Naive thymus-derived CD4-positive, alpha-beta T cell (primary cell): ENCODE data around the gene KLK7. TPM values are rescaled to one million over a fixed set of nuclear protein-coding genes. Genes with fewer than 3 reads are reported as not detected.

ENCODE experiments used
- ATAC-seq: fragments of 150-1000 bp; cut with Tn5 transposase; 2 replicates; pipeline ENCODE4 v1.10.0; 2021; ENCODE audit warnings: mild to moderate bottlenecking, moderate library complexity
- CTCF ChIA-PET: fragments of 350-600 bp; sonication (Branson Sonifier 250); formaldehyde crosslinking; loops from one replicate; lab custom pipeline; 2021; ENCODE audit warnings: antibody characterized with exemption; lab: Charles Lee
- POLR2A ChIA-PET: fragments of 350-600 bp; sonication (Branson Sonifier 250); formaldehyde crosslinking; loops from one replicate; lab custom pipeline; 2021; ENCODE audit warnings: antibody characterized with exemption, inconsistent platforms; lab: Charles Lee
- DNase-seq, 9 donors: peaks; one replicate each; pipeline versions ENCODE4 v3.0.0 to v3.0.0-alpha.2; 2020 to 2022; ENCODE audit warnings: mixed read lengths in 1 of 9
- H3K27ac ChIP-seq: one replicate; pipeline ENCODE4 v1.7.0; 2013; ENCODE audit warnings: mild to moderate bottlenecking, low read depth, low read length, moderate library complexity
- H3K27me3 ChIP-seq, 2 donors: one replicate each; pipeline ENCODE4 v1.7.0; 2013; ENCODE audit warnings: low read length in 2 of 2, mild to moderate bottlenecking in 2 of 2, moderate library complexity in 2 of 2; ENCODE audit not compliant: control insufficient read depth in 2 of 2, insufficient read depth in 2 of 2
- H3K36me3 ChIP-seq, 3 experiments: 1 replicate in 2 of 3; 2 replicates in 1 of 3; pipeline ENCODE4 v1.7.0; 2013; ENCODE audit warnings: low read length in 3 of 3, mild to moderate bottlenecking in 3 of 3, moderate library complexity in 1 of 3; ENCODE audit not compliant: insufficient read depth in 3 of 3, control insufficient read depth in 2 of 3
- H3K4me1 ChIP-seq, 2 donors: one replicate each; pipeline ENCODE4 v1.7.0; 2013; ENCODE audit warnings: low read length in 2 of 2, mild to moderate bottlenecking in 2 of 2, moderate library complexity in 1 of 2; ENCODE audit not compliant: control insufficient read depth in 2 of 2, insufficient read depth in 2 of 2
- H3K4me3 ChIP-seq: 2 replicates; pipeline ENCODE4 v1.7.0; 2013; ENCODE audit warnings: mild to moderate bottlenecking, low read length
- H3K9me3 ChIP-seq, 3 experiments: 1 replicate in 2 of 3; 2 replicates in 1 of 3; pipeline ENCODE4 v1.7.0; 2013; ENCODE audit warnings: low read length in 3 of 3; ENCODE audit not compliant: control insufficient read depth in 2 of 3
- H3K27ac Mint-ChIP-seq, 9 donors: one replicate each; pipeline ENCODE4 v1.8.0; 2020 to 2022; ENCODE audit warnings: mixed read lengths in 9 of 9, mild to moderate bottlenecking in 8 of 9, moderate library complexity in 5 of 9, inconsistent platforms in 2 of 9
- H3K27me3 Mint-ChIP-seq, 5 donors: one replicate each; pipeline ENCODE4 v1.8.0; 2021 to 2022; ENCODE audit warnings: mixed read lengths in 5 of 5, mild to moderate bottlenecking in 1 of 5
- H3K36me3 Mint-ChIP-seq, 5 donors: one replicate each; pipeline ENCODE4 v1.8.0; 2020 to 2022; ENCODE audit warnings: mixed read lengths in 5 of 5, mild to moderate bottlenecking in 3 of 5, inconsistent platforms in 1 of 5
- H3K4me1 Mint-ChIP-seq, 7 donors: one replicate each; pipeline ENCODE4 v1.8.0; 2020 to 2022; ENCODE audit warnings: mixed read lengths in 7 of 7, mild to moderate bottlenecking in 3 of 7, inconsistent platforms in 1 of 7
- H3K4me3 Mint-ChIP-seq, 10 donors: one replicate each; pipeline ENCODE4 v1.8.0; 2020 to 2022; ENCODE audit warnings: mild to moderate bottlenecking in 10 of 10, mixed read lengths in 10 of 10, moderate library complexity in 6 of 10, inconsistent platforms in 2 of 10
- H3K9me3 Mint-ChIP-seq, 11 donors: one replicate each; pipeline ENCODE4 v1.8.0; 2020 to 2022; ENCODE audit warnings: mixed read lengths in 11 of 11, mild to moderate bottlenecking in 4 of 11, inconsistent platforms in 1 of 11, moderate library complexity in 1 of 11
- intact Hi-C, 2 donors: fragments of 100-400 bp; cut with micrococcal nuclease; formaldehyde crosslinking; loops; one replicate each; pipeline ENCODE4 v1.15.1; 2023
- polyA plus RNA-seq, 2 donors: library from polyadenylated mRNA; unstranded; fragments of 300-500 nt; fragmentation: Illumina TruSeq; gene quantifications; one replicate each; pipeline ENCODE4 v1.2.3, GENCODE V29; 2021
- total RNA-seq, 6 experiments: library from RNA in 5 of 6; stranded (reverse) in 5 of 6; gene quantifications; 1 replicate in 5 of 6; 2 replicates in 1 of 6; pipeline ENCODE4 v1.2.3 and lab custom pipeline; 2021 to 2026

KLK7 gene
- total and polyA plus RNA-seq, 7 experiments from 2014 or later = not detected

DNA sequence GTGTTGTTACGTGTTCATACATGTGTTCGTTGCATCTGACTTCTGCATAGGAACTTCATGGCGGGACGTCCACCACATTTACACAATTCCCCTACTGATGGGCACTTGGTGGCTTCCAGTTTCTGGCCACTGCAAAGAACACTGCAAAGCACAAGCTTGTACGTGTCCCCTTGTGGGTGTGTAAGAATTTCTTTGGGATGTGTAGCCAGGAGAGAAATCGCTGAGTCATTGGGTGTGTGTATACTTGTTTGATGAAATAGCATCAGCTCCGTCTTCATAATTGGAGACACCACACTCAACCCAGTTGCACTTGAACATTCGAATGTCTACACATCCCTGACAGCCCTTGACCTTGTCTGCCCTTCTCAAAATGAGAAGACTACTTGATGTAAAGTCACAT is 50.1 kb downstream of the KLK7 start:
- peaks cover 0 to 11% (median 5%) of the 10 kb centered on the region in 7 donors for H3K4me1 Mint-ChIP-seq
- no peak overlapping the region for H3K4me3 Mint-ChIP-seq
- H3K4me3 ChIP-seq = no peak overlapping the region
- H3K36me3 ChIP-seq = no peaks in the 10 kb centered on the region
- H3K4me1 ChIP-seq = no peaks in the 10 kb centered on the region
- no peaks in the 10 kb centered on the region for H3K27me3 ChIP-seq
- H3K9me3 ChIP-seq = no peaks in the 10 kb centered on the region
- intact Hi-C loops = no loop called here
- peaks cover 16 to 61% (median 43%) of the 10 kb centered on the region in 5 donors for H3K27me3 Mint-ChIP-seq
- no peak overlapping the region for H3K27ac ChIP-seq
- ChIA-PET CTCF (no interaction called here), POLR2A (no interaction called here)
- DNase-seq (no peak), ATAC-seq (no peak)
- no peaks in the 10 kb centered on the region for H3K36me3 Mint-ChIP-seq
- no peak overlapping the region for H3K27ac Mint-ChIP-seq
- no peaks in the 10 kb centered on the region for H3K9me3 Mint-ChIP-seq

DNA sequence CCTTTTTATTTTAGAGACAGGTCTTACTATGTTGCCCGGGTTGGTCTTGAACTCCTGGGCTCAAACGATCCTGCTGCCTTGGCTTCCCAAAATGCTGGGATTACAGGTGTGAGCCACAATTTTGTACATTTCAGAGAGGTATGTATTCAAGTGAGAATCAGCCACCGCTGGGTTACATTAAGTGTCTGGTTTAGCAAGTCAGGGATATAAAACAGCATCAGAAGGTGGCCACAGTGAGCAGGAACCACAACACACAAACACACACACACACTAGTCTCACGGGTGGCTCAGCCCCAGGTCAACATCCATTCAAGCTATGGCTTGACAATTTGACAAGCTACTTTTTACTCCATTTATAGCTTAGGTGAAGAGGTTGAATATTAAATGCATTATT is 51.0 kb downstream of the KLK7 start:
- Histone ChIP-seq H3K4me1 (no peaks in the 10 kb centered on the region), H3K4me3 (no peak overlapping the region), H3K9me3 (no peaks in the 10 kb centered on the region), H3K27ac (no peak overlapping the region), H3K27me3 (no peaks in the 10 kb centered on the region), H3K36me3 (no peaks in the 10 kb centered on the region)
- CTCF ChIA-PET = no interaction called here
- H3K9me3 Mint-ChIP-seq = no peaks in the 10 kb centered on the region
- peaks cover 16 to 64% (median 53%) of the 10 kb centered on the region in 5 donors for H3K27me3 Mint-ChIP-seq
- no peak for DNase-seq
- no peak overlapping the region for H3K27ac Mint-ChIP-seq
- H3K4me1 Mint-ChIP-seq = peaks cover 0 to 11% (median 5%) of the 10 kb centered on the region in 7 donors
- ATAC-seq = no peak
- no peaks in the 10 kb centered on the region for H3K36me3 Mint-ChIP-seq
- POLR2A ChIA-PET = no interaction called here
- intact Hi-C loops = no loop called here
- H3K4me3 Mint-ChIP-seq = no peak overlapping the region

GRCh38 chr19:50932018-50932689 is 51.6 kb downstream of the KLK7 start:
- H3K27ac ChIP-seq = no peak overlapping the region
- H3K27ac Mint-ChIP-seq = no peak overlapping the region
- intact Hi-C loops = no loop called here
- H3K9me3 Mint-ChIP-seq = no peaks in the 10 kb centered on the region
- peaks cover 16 to 68% (median 58%) of the 10 kb centered on the region in 5 donors for H3K27me3 Mint-ChIP-seq
- ATAC-seq = no peak
- H3K27me3 ChIP-seq = no peaks in the 10 kb centered on the region
- H3K36me3 ChIP-seq = no peaks in the 10 kb centered on the region
- no peak overlapping the region for H3K4me3 ChIP-seq
- no peaks in the 10 kb centered on the region for H3K9me3 ChIP-seq
- H3K36me3 Mint-ChIP-seq = no peaks in the 10 kb centered on the region
- DNase-seq = no peak
- peaks cover 0 to 11% (median 5%) of the 10 kb centered on the region in 7 donors for H3K4me1 Mint-ChIP-seq
- no peak overlapping the region for H3K4me3 Mint-ChIP-seq
- ChIA-PET POLR2A (no interaction called here), CTCF (no interaction called here)
- no peaks in the 10 kb centered on the region for H3K4me1 ChIP-seq

DNA sequence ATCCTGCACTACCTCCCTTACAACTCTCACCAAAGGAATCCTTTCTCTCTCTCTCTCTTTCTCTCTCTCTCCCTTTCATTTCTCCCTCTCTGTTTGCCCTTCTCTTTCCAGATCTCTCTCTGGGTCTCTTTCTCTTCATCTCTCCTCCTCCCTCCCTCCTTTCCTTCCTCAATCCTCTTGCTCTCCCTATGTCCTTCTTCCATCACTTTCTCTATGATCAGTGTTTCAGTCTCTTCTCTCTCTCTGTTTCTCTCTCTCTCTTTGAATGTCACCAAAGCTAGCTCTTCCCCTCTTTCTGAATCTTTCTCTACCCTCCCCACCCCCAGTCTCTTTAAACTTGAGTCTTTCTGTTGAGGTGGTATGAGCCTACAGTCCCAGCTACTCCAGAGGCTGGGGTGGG is 52.7 kb downstream of the KLK7 start:
- no peaks in the 10 kb centered on the region for H3K4me1 ChIP-seq
- no peak for ATAC-seq
- Mint-ChIP-seq H3K9me3 (no peaks in the 10 kb centered on the region), H3K36me3 (no peaks in the 10 kb centered on the region), H3K4me3 (no peak overlapping the region), H3K27me3 (peaks cover 16 to 62% (median 59%) of the 10 kb centered on the region in 5 donors), H3K27ac (no peak overlapping the region), H3K4me1 (peaks cover 0 to 11% (median 5%) of the 10 kb centered on the region in 7 donors)
- ChIA-PET POLR2A (no interaction called here), CTCF (no interaction called here)
- no peak for DNase-seq
- no peaks in the 10 kb centered on the region for H3K36me3 ChIP-seq
- no peaks in the 10 kb centered on the region for H3K9me3 ChIP-seq
- intact Hi-C loops = loop anchor here in 1 of 2 donors (2.0 kb wide), 1 partner anchor 166 kb away; no protein-coding TSS in a partner anchor
- H3K27ac ChIP-seq = no peak overlapping the region
- no peaks in the 10 kb centered on the region for H3K27me3 ChIP-seq
- no peak overlapping the region for H3K4me3 ChIP-seq

GRCh38 chr19:50928831-50929230 is 54.9 kb downstream of the KLK7 start:
- no peaks in the 10 kb centered on the region for H3K27me3 ChIP-seq
- peaks cover 20 to 63% (median 53%) of the 10 kb centered on the region in 5 donors for H3K27me3 Mint-ChIP-seq
- CTCF ChIA-PET = no interaction called here
- intact Hi-C loops = loop anchor here (10.0 kb wide), 2 partner anchors 124 to 204 kb away; partner anchors contain the start of gene CLEC11A (in 1 of the 2)
- DNase-seq (no peak), ATAC-seq (no peak)
- no peak overlapping the region for H3K4me3 ChIP-seq
- H3K9me3 Mint-ChIP-seq = no peaks in the 10 kb centered on the region
- H3K4me1 ChIP-seq = no peaks in the 10 kb centered on the region
- H3K27ac Mint-ChIP-seq = no peak overlapping the region
- H3K27ac ChIP-seq = no peak overlapping the region
- peaks cover 0 to 11% (median 5%) of the 10 kb centered on the region in 7 donors for H3K4me1 Mint-ChIP-seq
- POLR2A ChIA-PET = no interaction called here
- no peak overlapping the region for H3K4me3 Mint-ChIP-seq
- H3K9me3 ChIP-seq = no peaks in the 10 kb centered on the region
- no peaks in the 10 kb centered on the region for H3K36me3 ChIP-seq
- H3K36me3 Mint-ChIP-seq = no peaks in the 10 kb centered on the region

Other genes with a start within 250 kb of the KLK7 start
- not detected for gene GPR32, start 213.5 kb downstream of the KLK7 start, total RNA-seq
- not detected for gene GPR32, start 213.5 kb downstream of the KLK7 start, polyA plus RNA-seq
- gene ACP4, start 193.5 kb downstream of the KLK7 start, total RNA-seq = not detected
- gene ACP4, start 193.5 kb downstream of the KLK7 start, polyA plus RNA-seq = not detected
- gene KLK1, start 160.1 kb downstream of the KLK7 start, total RNA-seq = 1 to 10 TPM in 1 of 5 experiments, not detected in 4; 1.3 TPM
- not detected for gene KLK1, start 160.1 kb downstream of the KLK7 start, polyA plus RNA-seq
- gene KLK15, start 150.3 kb downstream of the KLK7 start, total RNA-seq = not detected
- not detected for gene KLK15, start 150.3 kb downstream of the KLK7 start, polyA plus RNA-seq
- not detected for gene KLK3, start 129.0 kb downstream of the KLK7 start, total RNA-seq
- gene KLK3, start 129.0 kb downstream of the KLK7 start, polyA plus RNA-seq = not detected
- gene KLK2, start 110.5 kb downstream of the KLK7 start, total RNA-seq = not detected
- gene KLK2, start 110.5 kb downstream of the KLK7 start, polyA plus RNA-seq = not detected
- gene KLK4, start 72.5 kb downstream of the KLK7 start, total RNA-seq = not detected
- not detected for gene KLK4, start 72.5 kb downstream of the KLK7 start, polyA plus RNA-seq
- not detected for gene KLK5, start 30.9 kb downstream of the KLK7 start, total RNA-seq
- gene KLK5, start 30.9 kb downstream of the KLK7 start, polyA plus RNA-seq = not detected
- gene KLK6, start 14.3 kb downstream of the KLK7 start, total RNA-seq = not detected
- gene KLK6, start 14.3 kb downstream of the KLK7 start, polyA plus RNA-seq = not detected
- gene KLK8, start 17.7 kb upstream of the KLK7 start, total RNA-seq = not detected
- gene KLK8, start 17.7 kb upstream of the KLK7 start, polyA plus RNA-seq = not detected
- not detected for gene KLK10, start 35.8 kb upstream of the KLK7 start, total RNA-seq
- gene KLK10, start 35.8 kb upstream of the KLK7 start, polyA plus RNA-seq = not detected
- gene KLK11, start 42.7 kb upstream of the KLK7 start, total RNA-seq = not detected
- gene KLK11, start 42.7 kb upstream of the KLK7 start, polyA plus RNA-seq = not detected
- gene KLK12, start 51.1 kb upstream of the KLK7 start, total RNA-seq = not detected
- not detected for gene KLK12, start 51.1 kb upstream of the KLK7 start, polyA plus RNA-seq
- gene KLK13, start 81.2 kb upstream of the KLK7 start, total RNA-seq = not detected
- not detected for gene KLK13, start 81.2 kb upstream of the KLK7 start, polyA plus RNA-seq
- gene KLK14, start 99.0 kb upstream of the KLK7 start, total RNA-seq = under 1 TPM; 0.34 to 0.92 (median 0.66) TPM
- not detected for gene KLK14, start 99.0 kb upstream of the KLK7 start, polyA plus RNA-seq
- 10 to 100 TPM in 3 of 5 experiments, 1 to 10 TPM in 2; 3.3 to 11.8 (median 10.5) TPM for gene CTU1, start 124.5 kb upstream of the KLK7 start, total RNA-seq
- gene CTU1, start 124.5 kb upstream of the KLK7 start, polyA plus RNA-seq = 1 to 10 TPM; 3.0 to 6.3 TPM
- 10 to 100 TPM in 1 of 5 experiments, 1 to 10 TPM in 3, under 1 TPM in 1; 0.34 to 26.8 (median 2.2) TPM for gene SIGLEC9, start 141.0 kb upstream of the KLK7 start, total RNA-seq
- gene SIGLEC9, start 141.0 kb upstream of the KLK7 start, polyA plus RNA-seq = under 1 TPM; 0.46 to 0.69 TPM
- gene SIGLEC7, start 158.4 kb upstream of the KLK7 start, total RNA-seq = 10 to 100 TPM in 1 of 5 experiments, under 1 TPM in 3, not detected in 1; 0.67 to 10.3 (median 0.83) TPM
- gene SIGLEC7, start 158.4 kb upstream of the KLK7 start, polyA plus RNA-seq = under 1 TPM in 1 of 2 donors, not detected in 1; 0.25 TPM
- 10 to 100 TPM in 2 of 5 experiments, 1 to 10 TPM in 1, under 1 TPM in 2; 0.51 to 59.2 (median 5.0) TPM for gene CD33, start 241.2 kb upstream of the KLK7 start, total RNA-seq
- not detected for gene CD33, start 241.2 kb upstream of the KLK7 start, polyA plus RNA-seq